Measurements from ENCODE around the gene HOXB4. TPM values are rescaled to one million over a fixed set of nuclear protein-coding genes. Genes with fewer than 3 reads are reported as not detected.

The HOXB4 gene
- total RNA-seq, 4 donors from 2014 or later = 1.6 to 8.7 (median 3.4) TPM

GRCh38 chr17:48594538-48595277, 16.6 kb upstream of the HOXB4 start:
- no peak for DNase-seq (ENCODE audit: low spot score)
- TF ChIP-seq CTCF (IDR thresholded peaks at IDR 0.05) = no peak
- ATAC-seq (ENCODE audit: low FRiP score) = no peak

- ATAC-seq (ENCODE audit: low FRiP score) (peak; percentile 63), DNase-seq (ENCODE audit: low spot score) (no peak)
- TF ChIP-seq CTCF (IDR thresholded peaks at IDR 0.05) = peak in 2 of 3 donors; percentile 67 to 68
Observed at GRCh38 chr17:48593840-48594537, 15.8 kb upstream of the HOXB4 start.

GRCh38 chr17:48593126-48593829, 15.1 kb upstream of the HOXB4 start, which contains the start of gene HOXB5:
Gene HOXB5, minus strand, starts transcription at chr17:48593779. Its CDS starts 97 bp downstream, at chr17:48593682.
- DNase-seq (ENCODE audit: low spot score) = no peak
- no peak for ATAC-seq (ENCODE audit: low FRiP score)
- no peak for TF ChIP-seq CTCF (IDR thresholded peaks at IDR 0.05)

DNA sequence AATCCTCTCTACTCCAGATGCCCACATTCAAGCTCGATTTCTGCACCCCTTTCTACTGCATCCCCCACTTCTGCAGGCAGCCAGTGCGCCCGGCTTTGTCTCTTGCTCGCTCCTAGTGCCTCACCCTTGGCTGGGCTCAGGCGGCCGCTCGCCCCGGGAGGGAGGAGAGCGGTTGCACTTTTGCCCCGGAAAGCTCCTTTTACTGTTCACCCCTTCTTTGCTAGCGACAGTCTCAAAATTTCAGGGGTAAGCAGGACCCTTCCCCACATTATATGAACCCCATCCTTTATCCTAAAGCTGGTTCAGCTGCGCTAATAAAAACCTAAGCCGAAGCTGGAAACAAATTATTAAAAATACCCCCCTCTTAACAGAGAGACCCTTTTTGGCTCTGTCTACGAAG, 14.4 kb upstream of the HOXB4 start:
- no peak for TF ChIP-seq CTCF (IDR thresholded peaks at IDR 0.05)
- DNase-seq (ENCODE audit: low spot score) (no peak), ATAC-seq (ENCODE audit: low FRiP score) (no peak)

GRCh38 chr17:48592057-48592514, 13.9 kb upstream of the HOXB4 start:
- ATAC-seq (ENCODE audit: low FRiP score) (no peak), DNase-seq (ENCODE audit: low spot score) (no peak)

More at GRCh38 chr17:48592057-48592514, 13.9 kb upstream of the HOXB4 start:
- no peak for TF ChIP-seq CTCF (IDR thresholded peaks at IDR 0.05)
